Measurements from ENCODE around the gene SVEP1.
"Not testable (repeated sequence)": the region's sequence is repeated elsewhere in the genome, so short reads cannot be mapped to it uniquely, and the experiment has no call there.

Gene SVEP1

GRCh38 chr9:110579034-110579861 lies at the start of gene SVEP1:
Gene SVEP1 (minus strand): TSS chr9:110579741. CDS start chr9:110579543, 198 bp downstream.
- no peak for DNase-seq

DNA sequence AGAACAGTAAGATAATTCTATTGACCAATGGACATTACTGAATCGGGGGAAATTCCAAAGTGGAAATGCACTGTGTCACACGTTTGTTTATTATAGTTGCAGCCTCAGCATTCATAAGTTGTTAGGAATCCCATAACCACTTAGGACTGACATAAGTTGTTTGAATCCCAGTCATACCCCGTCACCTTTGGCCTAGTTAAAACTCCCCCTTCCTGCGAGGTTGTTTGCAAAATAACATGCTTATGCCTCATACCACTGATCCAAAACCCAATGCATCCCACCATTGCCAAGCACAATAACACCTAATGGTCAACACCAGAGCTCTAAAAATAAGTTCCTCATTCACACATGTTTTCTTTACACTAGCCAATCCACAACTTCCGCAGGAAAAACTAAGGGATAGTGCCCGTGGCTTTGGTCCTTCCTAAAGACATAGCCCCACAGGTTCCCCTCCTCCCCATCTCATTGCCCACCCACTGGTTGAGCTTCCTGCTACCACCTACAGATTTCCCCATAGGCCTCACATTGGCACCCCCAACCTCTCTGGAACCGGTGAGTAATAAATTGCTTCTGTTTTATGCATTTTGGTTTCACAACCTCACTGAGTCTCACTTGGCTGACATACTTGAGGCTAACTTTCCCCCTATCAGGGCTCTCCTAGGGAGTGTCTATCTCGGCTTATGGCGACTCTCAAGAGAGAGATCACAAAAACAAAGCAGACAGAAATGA lies 46.7 kb upstream of the SVEP1 start:
- no peak for DNase-seq

GRCh38 chr9:110623462-110624025 lies 44.0 kb upstream of the SVEP1 start:
- peak; percentile 66 to 79 for DNase-seq

- DNase-seq = no peak
Measured at GRCh38 chr9:110622368-110622767, 42.8 kb upstream of the SVEP1 start.

GRCh38 chr9:110620726-110621125 lies 41.2 kb upstream of the SVEP1 start:
- no peak for DNase-seq

GRCh38 chr9:110619831-110620230 lies 40.3 kb upstream of the SVEP1 start:
- no peak for DNase-seq

- DNase-seq = no peak
Measured at GRCh38 chr9:110615498-110615897, 36.0 kb upstream of the SVEP1 start.

- DNase-seq = not testable (repeated sequence)
Measured at GRCh38 chr9:110614576-110614975, 35.0 kb upstream of the SVEP1 start.

DNA sequence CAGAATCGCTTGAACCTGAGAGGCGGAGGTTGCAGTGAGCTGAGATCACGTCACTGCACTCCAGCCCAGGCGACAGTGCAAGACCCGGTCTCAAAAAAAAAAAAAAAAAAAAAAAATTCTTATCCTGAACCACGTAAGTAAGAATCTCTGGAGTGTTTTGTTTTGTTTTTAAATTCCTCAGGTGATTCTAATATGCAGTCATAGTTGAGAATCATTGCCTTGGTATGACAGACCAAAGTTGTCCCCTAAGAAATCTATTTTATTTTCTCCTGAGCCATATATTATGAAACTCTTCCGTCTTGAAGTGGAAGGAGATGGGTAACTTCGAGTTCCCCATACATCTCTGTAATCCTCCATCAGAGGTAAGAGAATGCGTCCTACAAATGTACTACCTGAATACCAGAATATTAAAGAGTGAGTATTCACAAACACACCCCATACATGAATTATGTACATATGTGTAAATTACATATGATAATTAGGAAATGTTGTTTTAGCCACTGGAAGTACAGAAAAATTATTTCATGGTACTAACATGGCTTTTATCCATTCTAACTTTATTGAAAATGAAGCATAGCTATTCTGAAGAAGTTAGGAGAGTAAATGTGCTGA lies 26.7 kb upstream of the SVEP1 start:
- no peak for DNase-seq

DNA sequence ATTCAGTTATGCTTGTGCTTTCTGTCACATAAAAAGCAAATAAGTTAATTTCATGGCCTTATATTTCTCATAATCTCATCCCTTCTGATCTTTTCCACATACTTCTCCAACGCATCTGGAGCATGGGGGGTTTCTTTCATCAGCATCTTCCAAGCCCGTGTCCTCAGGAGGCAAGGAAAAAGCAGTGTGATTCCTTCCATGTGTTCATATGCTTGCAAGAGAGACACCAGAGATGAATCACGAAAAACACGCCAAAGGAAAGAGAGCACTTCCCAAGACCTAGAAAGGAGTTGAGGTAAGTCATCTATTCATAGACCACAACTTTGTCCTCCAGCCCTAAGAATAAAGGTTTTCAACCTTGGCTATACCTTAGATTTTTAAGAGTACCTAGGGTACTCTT lies 26.0 kb upstream of the SVEP1 start:
- no peak for DNase-seq

GRCh38 chr9:110604171-110604601 lies 24.6 kb upstream of the SVEP1 start:
- DNase-seq = peak; percentile 77 to 82

DNA sequence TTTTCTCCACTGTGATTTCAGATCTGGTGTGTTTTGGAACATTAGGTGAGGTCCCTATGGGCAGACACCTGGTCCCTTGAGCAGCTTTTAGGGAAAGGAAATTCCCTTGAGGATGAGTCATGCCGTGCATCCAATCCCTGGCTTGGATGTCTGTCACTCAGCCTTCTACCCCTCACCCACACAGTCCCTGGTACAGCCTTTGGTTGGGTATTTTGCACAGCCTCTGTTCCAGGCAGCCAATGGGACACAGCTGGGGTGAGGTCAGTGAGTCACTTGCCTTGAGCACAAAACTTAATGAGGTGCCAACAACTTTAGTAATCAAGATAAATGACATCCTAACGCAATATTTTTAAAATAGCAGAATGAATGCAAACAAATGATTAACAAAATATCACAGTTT lies 22.7 kb upstream of the SVEP1 start:
- no peak for DNase-seq

DNA sequence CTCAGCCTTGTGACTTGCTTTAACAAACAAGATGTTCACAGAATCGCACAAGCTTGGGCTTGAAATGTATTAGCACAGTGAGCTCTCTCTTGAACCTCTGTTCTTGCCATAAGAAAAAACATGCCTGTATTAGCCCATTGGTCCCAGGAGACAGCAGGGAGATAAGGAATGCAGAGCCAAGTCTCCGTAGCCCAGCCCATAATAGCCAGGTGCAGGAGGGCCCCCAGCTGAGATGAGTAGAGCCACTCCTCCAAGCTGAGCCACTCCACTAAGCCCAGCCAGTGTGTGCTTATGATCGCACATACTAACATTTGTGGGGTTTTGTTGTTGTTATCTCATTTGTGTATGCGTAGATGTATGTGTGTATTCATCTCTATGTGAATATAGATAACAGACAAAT lies 21.6 kb upstream of the SVEP1 start:
- DNase-seq = no peak

DNA sequence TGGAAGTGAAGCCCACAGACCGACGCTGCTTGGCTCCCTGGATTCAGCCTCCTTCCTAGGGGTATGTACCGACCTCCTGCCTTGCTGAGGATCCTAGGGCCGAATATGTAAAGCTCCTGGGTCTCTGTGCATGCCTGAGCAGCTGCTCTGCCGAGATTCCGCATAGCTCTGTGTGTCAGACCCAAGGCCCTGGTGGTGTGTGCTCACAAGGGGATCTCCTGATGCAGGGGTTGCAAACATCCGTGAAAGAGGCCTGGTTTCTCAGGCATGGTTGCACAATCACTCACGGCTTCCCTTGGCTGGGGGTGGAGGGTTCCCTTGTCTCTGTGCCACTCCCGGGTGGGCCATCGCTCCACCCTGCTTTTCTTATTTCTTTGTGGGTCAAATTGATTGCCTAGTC lies 19.9 kb upstream of the SVEP1 start:
- DNase-seq = no peak

DNA sequence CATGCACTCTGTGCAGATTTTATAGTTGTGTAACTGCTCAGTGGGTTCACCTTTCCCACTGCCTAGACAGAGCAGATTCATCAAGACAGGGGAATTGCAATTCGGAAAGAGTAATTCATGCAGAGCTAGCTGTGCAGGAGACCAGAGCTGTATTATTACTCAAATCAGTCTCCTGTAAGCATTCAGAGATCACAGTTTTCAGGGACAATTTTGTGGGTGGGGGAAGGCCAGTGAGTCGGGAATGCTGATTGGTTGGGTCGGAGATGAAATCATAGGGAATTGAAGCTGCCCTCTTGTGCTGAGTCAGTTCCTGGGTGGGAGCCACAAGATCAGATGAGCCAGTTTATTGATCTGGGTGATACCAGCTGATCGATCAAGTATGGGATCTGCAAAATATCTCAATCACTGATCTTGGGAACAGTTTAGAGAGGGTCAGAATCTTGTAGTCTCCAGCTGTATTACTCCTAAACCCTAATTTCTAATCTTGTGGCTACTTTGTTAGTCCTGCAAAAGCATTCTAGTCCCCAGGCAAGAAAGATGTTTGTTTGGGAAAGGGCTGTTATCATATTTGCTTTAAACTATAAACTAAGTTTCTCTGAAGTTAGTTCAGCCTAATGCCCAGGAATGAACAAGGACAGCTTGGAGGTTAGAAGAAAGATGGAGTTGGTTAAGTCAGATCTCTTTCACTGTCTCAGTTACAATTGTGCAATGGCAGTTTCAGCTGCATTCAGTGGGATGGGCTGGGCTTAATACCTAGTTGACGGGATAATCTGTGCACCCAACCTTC lies 12.7 kb upstream of the SVEP1 start:
- DNase-seq = no peak

- DNase-seq = no peak
Measured at GRCh38 chr9:110591526-110591925, 12.0 kb upstream of the SVEP1 start.

DNA sequence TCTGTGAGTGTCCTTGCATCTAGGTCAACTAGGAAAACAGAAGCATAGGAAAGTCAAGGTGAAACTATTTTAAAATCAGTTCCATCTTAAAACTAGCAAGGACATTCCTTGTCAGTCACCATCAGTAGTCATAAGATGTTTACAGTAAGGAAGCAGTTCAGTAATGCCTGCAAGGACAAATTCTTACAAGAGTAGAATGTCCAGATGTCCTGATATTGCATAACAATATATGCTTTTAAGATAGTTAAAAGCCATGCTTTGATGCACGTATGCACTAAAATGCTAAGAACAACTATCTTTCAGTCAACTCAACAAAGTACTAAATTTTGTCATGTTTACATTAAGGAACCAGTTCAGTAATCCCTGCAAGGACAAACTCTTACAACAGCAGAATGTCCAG lies 11.3 kb upstream of the SVEP1 start:
- no peak for DNase-seq

- no peak for DNase-seq
Measured at GRCh38 chr9:110588296-110588695, 8.8 kb upstream of the SVEP1 start.

GRCh38 chr9:110583237-110583636 lies 3.7 kb upstream of the SVEP1 start:
- peak in 1 of 2 experiments; percentile 16 for DNase-seq

- no peak for DNase-seq
Measured at GRCh38 chr9:110582156-110582555, 2.6 kb upstream of the SVEP1 start.

DNA sequence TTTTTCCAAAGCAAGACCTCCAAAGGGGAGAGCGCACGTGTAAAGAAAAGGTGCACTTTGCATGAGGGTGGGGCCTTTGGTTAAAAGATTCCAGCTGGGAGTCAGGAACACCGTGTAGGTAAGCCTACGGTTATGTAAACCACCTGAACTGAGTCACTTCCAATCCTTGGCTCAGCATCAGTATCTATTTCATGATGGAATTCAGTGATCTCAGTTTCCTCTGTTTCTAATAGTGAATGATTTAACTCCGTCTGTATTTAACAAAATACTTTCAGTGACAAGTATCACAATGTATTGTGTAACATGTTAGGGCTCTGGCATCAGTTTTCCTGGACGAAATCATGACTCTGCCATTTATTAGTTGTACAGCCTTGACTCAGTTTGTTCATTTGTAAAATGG lies 1.3 kb upstream of the SVEP1 start:
- no peak for DNase-seq

GRCh38 chr9:110579862-110580219 lies 300 bp upstream of the SVEP1 start:
- no peak for DNase-seq

GRCh38 chr9:110578575-110579033 lies 937 bp downstream of the SVEP1 start:
- DNase-seq = no peak
